ENCODE data around the gene IL11RA.
"Not testable (repeated sequence)": the region's sequence is repeated elsewhere in the genome, so short reads cannot be mapped to it uniquely, and the experiment has no call there.

Gene IL11RA

GRCh38 chr9:34629491-34629808, 22.5 kb upstream of the IL11RA start:
- DNase-seq (ENCODE audit: low spot score), result no peak

- DNase-seq (ENCODE audit: low spot score), result no peak
These were observed 21.4 kb upstream of the IL11RA start for GRCh38 chr9:34630402-34631154.

- DNase-seq (ENCODE audit: low spot score), result no peak
These were observed 18.8 kb upstream of the IL11RA start for GRCh38 chr9:34633166-34633565.

- DNase-seq (ENCODE audit: low spot score), result peak; percentile 78
These were observed 18.0 kb upstream of the IL11RA start for GRCh38 chr9:34633851-34634550.

GRCh38 chr9:34634551-34635248, 17.3 kb upstream of the IL11RA start:
- no peak for DNase-seq (ENCODE audit: low spot score)

- DNase-seq (ENCODE audit: low spot score), result no peak
These were observed 16.4 kb upstream of the IL11RA start for GRCh38 chr9:34635556-34635955.

- no peak for DNase-seq (ENCODE audit: low spot score)
These were observed 15.1 kb upstream of the IL11RA start for GRCh38 chr9:34636791-34637355.

- peak; percentile 85 for DNase-seq (ENCODE audit: low spot score)
These were observed 14.4 kb upstream of the IL11RA start, which contains the start of gene SIGMAR1 for GRCh38 chr9:34637356-34638137. TSS of gene SIGMAR1 (minus strand) at chr9:34637787. CDS start at chr9:34637697, 90 bp downstream.

- DNase-seq (ENCODE audit: low spot score), result no peak
These were observed 13.9 kb upstream of the IL11RA start for GRCh38 chr9:34638138-34638445.

GRCh38 chr9:34639322-34639721, 12.7 kb upstream of the IL11RA start:
- DNase-seq (ENCODE audit: low spot score), result not testable (repeated sequence)

- DNase-seq (ENCODE audit: low spot score), result no peak
These were observed 9.3 kb upstream of the IL11RA start for GRCh38 chr9:34642679-34643078.

GRCh38 chr9:34644766-34645314, 7.1 kb upstream of the IL11RA start:
- DNase-seq (ENCODE audit: low spot score), result peak; percentile 43

GRCh38 chr9:34646211-34647083, 5.5 kb upstream of the IL11RA start, which contains the start of gene GALT:
TSS of gene GALT (plus strand) at chr9:34646675. CDS start at chr9:34646705, 30 bp downstream.
- DNase-seq (ENCODE audit: low spot score), result peak; percentile 95

- DNase-seq (ENCODE audit: low spot score), result no peak
These were observed 4.9 kb upstream of the IL11RA start for GRCh38 chr9:34647084-34647403.

GRCh38 chr9:34647651-34648050, 4.3 kb upstream of the IL11RA start:
- DNase-seq (ENCODE audit: low spot score), result no peak

GRCh38 chr9:34648673-34649072, 3.3 kb upstream of the IL11RA start:
- no peak for DNase-seq (ENCODE audit: low spot score)

GRCh38 chr9:34650816-34651215, 1.2 kb upstream of the IL11RA start:
- DNase-seq (ENCODE audit: low spot score), result no peak

GRCh38 chr9:34651321-34651720, 664 bp upstream of the IL11RA start:
- DNase-seq (ENCODE audit: low spot score), result no peak

GRCh38 chr9:34652602-34653000, 616 bp downstream of the IL11RA start:
- no peak for DNase-seq (ENCODE audit: low spot score)

- no peak for DNase-seq (ENCODE audit: low spot score)
These were observed 1.4 kb downstream of the IL11RA start for GRCh38 chr9:34653151-34654072.

Data from HuH-7 (cell line).